Measurements from ENCODE around the gene SWT1.

Gene SWT1

GRCh38 chr1:185267301-185267700 is 110.3 kb downstream of the SWT1 start:
- TF ChIP-seq SIN3A (IDR thresholded peaks at IDR 0.05; ENCODE audit: borderline replicate concordance, insufficient read depth, low read length), result no peak
- TF ChIP-seq POLR2AphosphoS5 (IDR thresholded peaks at IDR 0.05; ENCODE audit: low read depth, low read length), result no peak
- no peak for TF ChIP-seq TAF1 (IDR thresholded peaks at IDR 0.05; ENCODE audit: borderline replicate concordance, insufficient read depth, low read length)
- no peak for TF ChIP-seq FOXP2 (optimal IDR thresholded peaks at IDR 0.05; ENCODE audit: borderline replicate concordance, extremely low read depth, extremely low read length, insufficient read depth)
- no peak for TF ChIP-seq REST (IDR thresholded peaks at IDR 0.05; ENCODE audit: insufficient read depth in 1 of 2, low read depth in 2 of 2, low read length in 2 of 2)

GRCh38 chr1:185267701-185268100 is 110.7 kb downstream of the SWT1 start:
- TF ChIP-seq TAF1 (IDR thresholded peaks at IDR 0.05; ENCODE audit: borderline replicate concordance, insufficient read depth, low read length) (no peak), FOXP2 (optimal IDR thresholded peaks at IDR 0.05; ENCODE audit: borderline replicate concordance, extremely low read depth, extremely low read length, insufficient read depth) (no peak), REST (IDR thresholded peaks at IDR 0.05; ENCODE audit: insufficient read depth in 1 of 2, low read depth in 2 of 2, low read length in 2 of 2) (no peak), SIN3A (IDR thresholded peaks at IDR 0.05; ENCODE audit: borderline replicate concordance, insufficient read depth, low read length) (no peak), POLR2AphosphoS5 (IDR thresholded peaks at IDR 0.05; ENCODE audit: low read depth, low read length) (no peak)

GRCh38 chr1:185268352-185268751 is 111.4 kb downstream of the SWT1 start:
- no peak for TF ChIP-seq SIN3A (IDR thresholded peaks at IDR 0.05; ENCODE audit: borderline replicate concordance, insufficient read depth, low read length)
- no peak for TF ChIP-seq REST (IDR thresholded peaks at IDR 0.05; ENCODE audit: insufficient read depth in 1 of 2, low read depth in 2 of 2, low read length in 2 of 2)
- no peak for TF ChIP-seq POLR2AphosphoS5 (IDR thresholded peaks at IDR 0.05; ENCODE audit: low read depth, low read length)
- no peak for TF ChIP-seq FOXP2 (optimal IDR thresholded peaks at IDR 0.05; ENCODE audit: borderline replicate concordance, extremely low read depth, extremely low read length, insufficient read depth)
- no peak for TF ChIP-seq TAF1 (IDR thresholded peaks at IDR 0.05; ENCODE audit: borderline replicate concordance, insufficient read depth, low read length)

GRCh38 chr1:185271921-185272320 is 115.0 kb downstream of the SWT1 start:
- TF ChIP-seq SIN3A (IDR thresholded peaks at IDR 0.05; ENCODE audit: borderline replicate concordance, insufficient read depth, low read length) (no peak), POLR2AphosphoS5 (IDR thresholded peaks at IDR 0.05; ENCODE audit: low read depth, low read length) (no peak), REST (IDR thresholded peaks at IDR 0.05; ENCODE audit: insufficient read depth in 1 of 2, low read depth in 2 of 2, low read length in 2 of 2) (no peak), FOXP2 (optimal IDR thresholded peaks at IDR 0.05; ENCODE audit: borderline replicate concordance, extremely low read depth, extremely low read length, insufficient read depth) (no peak), TAF1 (IDR thresholded peaks at IDR 0.05; ENCODE audit: borderline replicate concordance, insufficient read depth, low read length) (no peak)

GRCh38 chr1:185279571-185279970 is 122.6 kb downstream of the SWT1 start:
- TF ChIP-seq FOXP2 (optimal IDR thresholded peaks at IDR 0.05; ENCODE audit: borderline replicate concordance, extremely low read depth, extremely low read length, insufficient read depth) (no peak), POLR2AphosphoS5 (IDR thresholded peaks at IDR 0.05; ENCODE audit: low read depth, low read length) (no peak), SIN3A (IDR thresholded peaks at IDR 0.05; ENCODE audit: borderline replicate concordance, insufficient read depth, low read length) (no peak), REST (IDR thresholded peaks at IDR 0.05; ENCODE audit: insufficient read depth in 1 of 2, low read depth in 2 of 2, low read length in 2 of 2) (no peak), TAF1 (IDR thresholded peaks at IDR 0.05; ENCODE audit: borderline replicate concordance, insufficient read depth, low read length) (no peak)

Data from PFSK-1 (cell line).